GM12878 (cell line): ENCODE measurements around the gene MT1E.

Experiments
- CREB1 ChIP-seq: IDR thresholded peaks from 2 replicates; pipeline ENCODE4 v1.6.1; 2012; ENCODE audit warnings: low read depth, mild to moderate bottlenecking, inconsistent platforms
- CTCF ChIP-seq, 3 experiments: IDR thresholded peaks in 2 of 3; conservative IDR thresholded peaks in 1 of 3; 2 replicates each; pipeline ENCODE4 v1.5.1; 2011; ENCODE audit warnings: low read depth in 3 of 3, low read length in 3 of 3, mild to moderate bottlenecking in 3 of 3, control low read depth in 2 of 3, moderate library complexity in 2 of 3, inconsistent platforms in 1 of 3, mixed read lengths in 1 of 3; ENCODE audit not compliant: control insufficient read depth in 2 of 3, insufficient read depth in 1 of 3; ENCODE audit errors: extremely low read depth in 1 of 3
- DPF2 ChIP-seq: fragments of 450-650 bp; IDR thresholded peaks from 2 replicates; pipeline ENCODE4 v1.6.1; 2017; ENCODE audit warnings: mild to moderate bottlenecking
- EZH2 ChIP-seq: IDR thresholded peaks from 2 replicates; pipeline ENCODE4 v1.6.1; 2012; ENCODE audit warnings: low read depth, mild to moderate bottlenecking, control low read depth, inconsistent platforms, low read length, borderline replicate concordance; ENCODE audit not compliant: control insufficient read depth
- NR2F1 ChIP-seq: fragments of 450-650 bp; conservative IDR thresholded peaks from 2 replicates; pipeline ENCODE4 v1.6.1; 2017; ENCODE audit warnings: mild to moderate bottlenecking
- REST ChIP-seq: IDR thresholded peaks from 2 replicates; pipeline ENCODE4 v1.6.1; 2012; ENCODE audit warnings: mild to moderate bottlenecking, low read depth, low read length
- SIN3A ChIP-seq: IDR thresholded peaks from 2 replicates; pipeline ENCODE4 v1.6.1; 2012; ENCODE audit warnings: low read depth, low read length, improper control_type of control experiment
- TAF1 ChIP-seq: IDR thresholded peaks from 2 replicates; pipeline ENCODE4 v1.6.1; 2011; ENCODE audit warnings: mild to moderate bottlenecking, low read depth, low read length, borderline replicate concordance

GRCh38 chr16:56652600-56652999, 27.0 kb downstream of the MT1E start:
- TF ChIP-seq DPF2 = no peak
- TF ChIP-seq EZH2 = no peak
- no peak for TF ChIP-seq SIN3A
- no peak for TF ChIP-seq CTCF (IDR thresholded peaks at IDR 0.05 in 2 of 3, conservative IDR thresholded peaks at IDR 0.05 in 1 of 3; ENCODE audit: control insufficient read depth in 2 of 3, extremely low read depth in 1 of 3, insufficient read depth in 1 of 3, low read depth in 3 of 3, low read length in 3 of 3)
- TF ChIP-seq REST = no peak
- TF ChIP-seq CREB1 = no peak
- TF ChIP-seq TAF1 = no peak
- TF ChIP-seq NR2F1 = no peak
